H9 (cell line): Measurements from ENCODE around the gene EXOC3. TPM values are rescaled to one million over a fixed set of nuclear protein-coding genes. Genes with fewer than 3 reads are reported as not detected.

Experiments
- DNase-seq: peaks from one replicate; pipeline ENCODE4 v3.0.0-alpha.2; 2017
- H2AFZ ChIP-seq: one replicate; pipeline ENCODE4 v1.6.1; 2013; ENCODE audit warnings: mild to moderate bottlenecking, low read length, control low read depth, moderate library complexity
- H2AK5ac ChIP-seq: 2 replicates; pipeline ENCODE4 v1.6.1; 2013; ENCODE audit warnings: low read length, control low read depth, mixed read lengths; ENCODE audit not compliant: insufficient read length
- H2BK120ac ChIP-seq: one replicate; pipeline ENCODE4 v1.6.1; 2013; ENCODE audit warnings: low read depth, mild to moderate bottlenecking, low read length, control low read depth, inconsistent platforms; ENCODE audit not compliant: poor library complexity, severe bottlenecking
- H2BK12ac ChIP-seq: 2 replicates; pipeline ENCODE4 v1.6.1; 2013; ENCODE audit warnings: low read length, control low read depth, mixed read lengths, low read depth; ENCODE audit not compliant: insufficient read length
- H2BK15ac ChIP-seq: 2 replicates; pipeline ENCODE4 v1.6.1; 2013; ENCODE audit warnings: low read depth, low read length, control low read depth
- H2BK20ac ChIP-seq: one replicate; pipeline ENCODE4 v1.6.1; 2013; ENCODE audit warnings: low read depth, mild to moderate bottlenecking, low read length, control low read depth, inconsistent platforms; ENCODE audit not compliant: poor library complexity, severe bottlenecking
- H2BK5ac ChIP-seq: 2 replicates; pipeline ENCODE4 v1.6.1; 2013; ENCODE audit warnings: low read length, control low read depth, mixed read lengths; ENCODE audit not compliant: insufficient read length
- H3K14ac ChIP-seq: 2 replicates; pipeline ENCODE4 v1.6.1; 2013; ENCODE audit warnings: low read length, control low read depth; ENCODE audit not compliant: insufficient read depth
- H3K18ac ChIP-seq: 2 replicates; pipeline ENCODE4 v1.6.1; 2013; ENCODE audit warnings: low read depth, mild to moderate bottlenecking, mixed read lengths, low read length, control low read depth; ENCODE audit not compliant: insufficient read length
- H3K23ac ChIP-seq: 2 replicates; pipeline ENCODE4 v1.6.1; 2013; ENCODE audit warnings: low read length, control low read depth, mixed read lengths, low read depth; ENCODE audit not compliant: insufficient read length
- H3K23me2 ChIP-seq: 2 replicates; pipeline ENCODE4 v1.6.1; 2013; ENCODE audit warnings: low read depth, mild to moderate bottlenecking, mixed read lengths, low read length, control low read depth; ENCODE audit not compliant: insufficient read length, poor library complexity, severe bottlenecking
- H3K27ac ChIP-seq: 2 replicates; pipeline ENCODE4 v1.5.1; 2013; ENCODE audit warnings: low read length, control low read depth, mixed read lengths, low read depth; ENCODE audit not compliant: insufficient read length
- H3K27me3 ChIP-seq: 2 replicates; pipeline ENCODE4 v1.6.1; 2013; ENCODE audit warnings: low read length, control low read depth, inconsistent platforms; ENCODE audit not compliant: insufficient read depth
- H3K4ac ChIP-seq: 2 replicates; pipeline ENCODE4 v1.6.1; 2013; ENCODE audit warnings: low read depth, mild to moderate bottlenecking, control low read depth, inconsistent platforms, low read length, moderate library complexity
- H3K4me1 ChIP-seq: 2 replicates; pipeline ENCODE4 v1.6.1; 2013; ENCODE audit warnings: low read length, control low read depth, inconsistent platforms; ENCODE audit not compliant: insufficient read depth
- H3K4me2 ChIP-seq: 2 replicates; pipeline ENCODE4 v1.6.1; 2013; ENCODE audit warnings: low read length, control low read depth, mixed read lengths; ENCODE audit not compliant: insufficient read length, insufficient read depth
- H3K56ac ChIP-seq: 2 replicates; pipeline ENCODE4 v1.6.1; 2013; ENCODE audit warnings: low read depth, mild to moderate bottlenecking, mixed read lengths, low read length, control low read depth; ENCODE audit not compliant: insufficient read length
- H3K79me1 ChIP-seq: 2 replicates; pipeline ENCODE4 v1.6.1; 2013; ENCODE audit warnings: low read depth, mild to moderate bottlenecking, moderate library complexity, low read length, control low read depth, inconsistent platforms; ENCODE audit not compliant: insufficient read depth, poor library complexity, severe bottlenecking
- H3K79me2 ChIP-seq: 2 replicates; pipeline ENCODE4 v1.6.1; 2013; ENCODE audit warnings: low read length, control low read depth, inconsistent platforms; ENCODE audit not compliant: insufficient read depth
- H3K9ac ChIP-seq: 2 replicates; pipeline ENCODE4 v1.6.1; 2013; ENCODE audit warnings: low read length, control low read depth, mixed read lengths; ENCODE audit not compliant: insufficient read length; ENCODE audit errors: extremely low read depth
- H3K9me3 ChIP-seq: one replicate; pipeline ENCODE4 v1.6.1; 2013; ENCODE audit warnings: low read depth, low read length, inconsistent platforms; ENCODE audit not compliant: control insufficient read depth
- H3T11ph ChIP-seq: one replicate; pipeline ENCODE4 v1.6.1; 2013; ENCODE audit warnings: mild to moderate bottlenecking, low read length, control low read depth, inconsistent platforms
- H4K20me1 ChIP-seq: one replicate; pipeline ENCODE4 v1.6.1; 2013; ENCODE audit not compliant: control insufficient read depth, insufficient read length, insufficient read depth
- H4K5ac ChIP-seq: 2 replicates; pipeline ENCODE4 v1.6.1; 2013; ENCODE audit warnings: low read depth, mild to moderate bottlenecking, mixed read lengths, low read length, control low read depth; ENCODE audit not compliant: insufficient read length
- H4K8ac ChIP-seq: replicated peaks from 2 replicates; pipeline ENCODE4 v1.6.1; 2013; ENCODE audit warnings: low read length, control low read depth, mixed read lengths, low read depth; ENCODE audit not compliant: insufficient read length
- H4K91ac ChIP-seq: 2 replicates; pipeline ENCODE4 v1.6.1; 2013; ENCODE audit warnings: low read depth, mild to moderate bottlenecking, moderate library complexity, mixed read lengths, low read length, control low read depth; ENCODE audit not compliant: insufficient read length
- H3K27ac Mint-ChIP-seq, 3 experiments: 2 replicates in 2 of 3; 3 replicates in 1 of 3; pipeline ENCODE4 v1.8.0; 2020 to 2021; ENCODE audit warnings: mixed read lengths in 3 of 3, mild to moderate bottlenecking in 1 of 3, moderate library complexity in 1 of 3
- H3K27me3 Mint-ChIP-seq: 2 replicates; pipeline ENCODE4 v1.8.0; 2021; ENCODE audit warnings: low read depth, mild to moderate bottlenecking, moderate library complexity, mixed read lengths
- H3K36me3 Mint-ChIP-seq, 3 experiments: 2 replicates in 2 of 3; 3 replicates in 1 of 3; pipeline ENCODE4 v1.8.0; 2020 to 2021; ENCODE audit warnings: low read depth in 3 of 3, mixed read lengths in 3 of 3; ENCODE audit not compliant: insufficient read depth in 1 of 3
- H3K4me1 Mint-ChIP-seq, 2 experiments: 2 replicates each; pipeline ENCODE4 v1.8.0; 2020; ENCODE audit warnings: mixed read lengths in 2 of 2
- H3K4me3 Mint-ChIP-seq, 2 experiments: 2 replicates in 1 of 2; 3 replicates in 1 of 2; pipeline ENCODE4 v1.8.0; 2020 to 2021; ENCODE audit warnings: mild to moderate bottlenecking in 2 of 2, mixed read lengths in 2 of 2, moderate library complexity in 1 of 2
- H3K9me3 Mint-ChIP-seq, 2 experiments: 2 replicates in 1 of 2; 3 replicates in 1 of 2; pipeline ENCODE4 v1.8.0; 2020; ENCODE audit warnings: mild to moderate bottlenecking in 2 of 2, mixed read lengths in 2 of 2, moderate library complexity in 1 of 2
- CTCF ChIP-seq: fragments of 200-600 bp; sonication (generic); conservative IDR thresholded peaks from 3 replicates; pipeline ENCODE4 v1.8.0; 2021; ENCODE audit warnings: antibody characterized with exemption, mild to moderate bottlenecking
- WGBS: extraction: QIAGEN DNeasy Blood & Tissue Kit; methylation state at CpG from one replicate; pipeline ENCODE4 v1.1.7; 2013; ENCODE audit warnings: missing lambda C conversion rate, low lambda C conversion rate, mixed read lengths; ENCODE audit not compliant: insufficient read length; ENCODE audit errors: extremely low coverage; 5-methylcytosine and 5-hydroxymethylcytosine counted together
- total RNA-seq: library from RNA; stranded (reverse); gene quantifications from 2 replicates; pipeline ENCODE4 v1.2.1, GENCODE V29; 2021

The EXOC3 gene
- total RNA-seq, 1 experiment from 2014 or later: 36.7 TPM

DNA sequence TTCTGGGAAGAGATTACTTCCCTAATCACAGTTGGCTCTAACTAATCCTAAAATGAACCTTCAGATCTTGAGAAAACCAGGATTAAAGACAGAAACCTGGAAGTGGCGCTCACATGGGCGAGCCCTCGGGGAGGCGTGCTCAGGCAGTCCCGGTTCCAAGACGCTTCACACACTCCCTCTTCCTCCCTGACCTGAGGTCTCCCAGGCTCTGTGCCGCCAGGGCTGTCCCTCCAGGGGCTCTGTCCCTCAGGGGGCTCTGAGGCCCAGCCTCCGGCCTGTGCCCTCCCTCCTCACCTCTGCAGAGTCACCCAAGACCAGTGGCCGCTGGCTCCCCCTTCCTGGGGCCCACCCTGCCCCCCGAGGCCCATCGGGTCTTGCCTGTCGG, 71.1 kb downstream of the EXOC3 start:
- Mint-ChIP-seq H3K27me3 (peaks cover 74% of the 10 kb centered on the region), H3K4me3 (no peak overlapping the region), H3K27ac (no peak overlapping the region), H3K4me1 (peaks cover 3% of the 10 kb centered on the region in 2 experiments; a peak in 2 of 4 replicates), H3K36me3 (no peaks in the 10 kb centered on the region), H3K9me3 (peaks cover 0 to 5% of the 10 kb centered on the region in 2 experiments; a peak in 2 of 5 replicates)
- H2AFZ ChIP-seq: no peak overlapping the region
- WGBS: no CpG with 5 or more reads among the region's 12 CpGs
- H2BK12ac ChIP-seq: no peak overlapping the region
- H3K18ac ChIP-seq: no peak overlapping the region
- H3K4me2 ChIP-seq: no peak overlapping the region
- no peaks in the 10 kb centered on the region for H3K9me3 ChIP-seq
- H4K20me1 ChIP-seq: no peaks in the 10 kb centered on the region
- DNase-seq: no peak
- H2BK5ac ChIP-seq: no peak overlapping the region
- no peak overlapping the region for H3K14ac ChIP-seq
- no peak overlapping the region for H2BK20ac ChIP-seq
- H3K27ac ChIP-seq: no peak overlapping the region
- H3K56ac ChIP-seq: no peak overlapping the region
- H2AK5ac ChIP-seq: no peak overlapping the region
- no peaks in the 10 kb centered on the region for H3K27me3 ChIP-seq
- H3K4ac ChIP-seq: no peak overlapping the region
- no peaks in the 10 kb centered on the region for H3K23me2 ChIP-seq
- H3K79me2 ChIP-seq: no peaks in the 10 kb centered on the region
- no peaks in the 10 kb centered on the region for H3K79me1 ChIP-seq
- no peak overlapping the region for H2BK15ac ChIP-seq
- H4K91ac ChIP-seq: no peak overlapping the region
- H4K8ac ChIP-seq: no peak overlapping the region
- no peak for TF ChIP-seq CTCF
- H2BK120ac ChIP-seq: no peak overlapping the region
- H3K4me1 ChIP-seq: no peaks in the 10 kb centered on the region
- no peak overlapping the region for H3T11ph ChIP-seq
- H4K5ac ChIP-seq: no peak overlapping the region
- H3K23ac ChIP-seq: no peak overlapping the region
- no peak overlapping the region for H3K9ac ChIP-seq
